Measurements from ENCODE around the gene GAS7.
A peak's percentile ranks its signal among the peaks of the same experiment; 100 is the strongest.

Gene GAS7

GRCh38 chr17:10198509-10199249 lies at the start of gene GAS7:
Gene GAS7, minus strand, starts transcription at chr17:10198606.
- DNase-seq (ENCODE audit: low read depth in 2 of 3, low spot score in 2 of 3): peak in 2 of 3 experiments; percentile 22 to 23

DNA sequence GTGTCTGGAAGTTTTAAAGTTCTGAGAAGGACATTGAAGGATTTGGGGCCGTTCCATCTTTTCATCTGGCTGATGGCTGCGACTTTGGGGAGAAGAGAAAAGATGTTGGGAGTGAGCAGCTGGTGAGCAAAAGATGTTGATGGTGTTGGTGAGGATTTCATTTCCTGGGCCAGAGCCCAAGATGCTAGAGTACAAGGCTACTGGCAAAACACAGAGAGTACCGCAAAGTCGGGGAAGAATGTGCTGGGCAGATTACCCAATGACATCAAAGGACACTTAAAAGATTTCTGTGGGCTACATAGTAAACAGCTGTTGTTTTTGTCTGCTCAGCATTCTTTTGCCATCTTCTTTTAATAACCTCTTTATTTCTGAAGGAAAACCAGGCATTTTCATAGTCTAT lies 49.4 kb upstream of the GAS7 start:
- no peak for DNase-seq (ENCODE audit: low read depth in 2 of 3, low spot score in 2 of 3)

DNA sequence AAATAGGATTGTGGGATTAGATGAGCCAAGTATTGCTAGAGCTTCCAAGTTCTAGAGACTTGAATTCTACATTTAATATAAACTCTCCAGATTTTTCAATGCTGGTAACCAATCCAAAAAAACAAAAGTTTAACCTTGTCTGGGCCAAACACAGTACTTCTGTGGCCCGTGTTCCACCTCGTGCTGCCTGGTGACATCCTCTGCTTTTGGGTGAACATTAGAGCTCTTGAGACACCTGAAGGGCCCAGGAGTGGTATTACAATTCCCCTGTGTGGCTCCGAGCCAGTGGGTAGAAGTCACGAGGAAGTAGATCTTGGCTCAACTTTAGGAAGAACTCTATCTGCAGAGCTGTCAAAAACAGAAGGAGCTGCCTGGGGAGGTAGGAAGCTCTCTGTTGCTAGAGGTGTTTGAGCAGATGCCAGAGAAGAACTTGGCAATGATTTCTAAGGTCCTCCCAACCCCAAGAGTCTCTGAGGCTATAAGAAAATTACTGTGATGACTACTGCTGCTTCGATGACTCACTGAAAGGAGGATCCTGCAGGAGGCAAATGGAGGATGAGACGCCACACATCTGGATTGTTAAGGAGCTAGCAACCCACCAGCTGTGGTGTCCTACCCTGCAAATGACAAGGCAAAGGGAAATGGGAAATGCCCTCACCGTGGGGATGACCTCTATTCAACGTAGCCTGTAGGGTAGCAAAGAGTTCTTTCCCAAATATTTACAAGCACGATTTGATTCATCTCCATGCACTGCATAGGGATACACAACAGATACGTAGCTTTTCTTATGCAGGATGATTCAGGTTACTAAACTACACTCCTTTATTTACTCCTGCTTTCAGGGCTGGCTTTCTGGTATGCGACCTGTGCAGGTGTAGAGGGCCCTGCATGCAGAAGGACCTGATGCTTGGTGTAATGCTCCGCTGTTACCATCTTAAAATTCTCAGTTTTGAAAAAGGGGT lies 45.8 kb upstream of the GAS7 start:
- no peak for DNase-seq (ENCODE audit: low read depth in 2 of 3, low spot score in 2 of 3)

DNA sequence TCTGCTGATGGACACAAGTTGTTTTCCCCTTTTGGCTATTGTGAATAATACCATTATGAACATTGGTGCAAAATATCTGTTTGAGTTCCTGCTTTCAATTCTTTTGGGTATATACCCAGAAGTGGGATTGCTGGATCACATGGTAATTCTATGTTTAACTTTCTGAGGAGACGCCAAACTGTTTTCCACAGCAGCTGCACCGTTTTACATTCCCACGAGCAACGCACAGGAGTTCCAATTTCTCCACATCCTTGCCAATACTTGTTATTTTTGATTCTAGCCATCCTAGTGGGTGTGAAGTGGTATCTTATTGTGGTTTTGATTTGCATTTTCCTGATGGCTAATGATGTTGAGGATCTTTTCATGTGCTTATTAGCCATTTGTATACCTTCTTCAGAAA lies 43.4 kb upstream of the GAS7 start:
- DNase-seq (ENCODE audit: low read depth in 2 of 3, low spot score in 2 of 3): no peak

GRCh38 chr17:10238661-10239060 lies 40.3 kb upstream of the GAS7 start:
- DNase-seq (ENCODE audit: low read depth in 2 of 3, low spot score in 2 of 3): no peak

DNA sequence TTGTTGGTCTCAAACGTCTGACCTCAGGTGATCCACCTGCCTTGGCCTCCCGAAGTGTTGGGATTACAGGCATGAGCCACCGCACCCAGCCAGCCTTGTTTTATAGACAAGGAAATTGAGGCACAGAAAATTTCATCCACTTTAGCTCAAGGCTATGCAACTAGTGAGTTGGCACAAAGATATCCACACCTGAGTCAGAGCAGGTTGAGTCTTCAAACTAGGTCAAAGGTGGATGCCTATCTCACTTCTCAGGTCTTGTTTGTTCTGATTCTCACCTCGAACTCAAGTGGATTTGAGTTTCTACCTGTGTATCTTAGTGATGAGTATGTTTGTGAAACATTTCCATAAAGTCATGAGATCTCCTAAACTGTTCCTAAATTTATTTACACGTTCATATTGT lies 35.6 kb upstream of the GAS7 start:
- DNase-seq (ENCODE audit: low read depth in 2 of 3, low spot score in 2 of 3): no peak

- no peak for DNase-seq (ENCODE audit: low read depth in 2 of 3, low spot score in 2 of 3)
These were observed 34.8 kb upstream of the GAS7 start for GRCh38 chr17:10233161-10233560.

GRCh38 chr17:10229181-10229580 lies 30.8 kb upstream of the GAS7 start:
- no peak for DNase-seq (ENCODE audit: low read depth in 2 of 3, low spot score in 2 of 3)

GRCh38 chr17:10226930-10227695 lies 28.7 kb upstream of the GAS7 start:
- DNase-seq (ENCODE audit: low read depth in 2 of 3, low spot score in 2 of 3): peak; percentile 13 to 48 (median 30)

GRCh38 chr17:10224582-10225195 lies 26.3 kb upstream of the GAS7 start:
- DNase-seq (ENCODE audit: low read depth in 2 of 3, low spot score in 2 of 3): no peak

GRCh38 chr17:10219193-10219592 lies 20.8 kb upstream of the GAS7 start:
- no peak for DNase-seq (ENCODE audit: low read depth in 2 of 3, low spot score in 2 of 3)

DNA sequence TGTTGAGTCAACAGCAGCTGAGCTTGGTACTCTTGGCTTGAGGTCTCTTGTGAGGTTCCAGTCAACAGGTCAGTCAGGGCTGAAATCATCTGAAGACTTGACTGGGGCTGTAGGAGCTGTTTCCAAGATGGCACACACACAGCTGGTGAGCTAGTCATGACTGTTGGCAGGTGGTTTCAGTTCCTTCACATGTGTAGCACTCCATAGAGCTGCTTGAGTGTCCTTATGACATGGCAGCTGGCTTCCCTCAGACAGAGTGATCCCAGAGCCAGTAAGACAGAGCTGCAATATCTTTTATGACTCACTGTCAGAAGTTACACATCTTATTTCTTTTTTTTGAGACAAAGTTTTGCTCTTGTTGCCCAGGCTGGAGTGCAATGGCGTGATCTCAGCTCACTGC lies 19.5 kb upstream of the GAS7 start:
- DNase-seq (ENCODE audit: low read depth in 2 of 3, low spot score in 2 of 3): no peak

DNA sequence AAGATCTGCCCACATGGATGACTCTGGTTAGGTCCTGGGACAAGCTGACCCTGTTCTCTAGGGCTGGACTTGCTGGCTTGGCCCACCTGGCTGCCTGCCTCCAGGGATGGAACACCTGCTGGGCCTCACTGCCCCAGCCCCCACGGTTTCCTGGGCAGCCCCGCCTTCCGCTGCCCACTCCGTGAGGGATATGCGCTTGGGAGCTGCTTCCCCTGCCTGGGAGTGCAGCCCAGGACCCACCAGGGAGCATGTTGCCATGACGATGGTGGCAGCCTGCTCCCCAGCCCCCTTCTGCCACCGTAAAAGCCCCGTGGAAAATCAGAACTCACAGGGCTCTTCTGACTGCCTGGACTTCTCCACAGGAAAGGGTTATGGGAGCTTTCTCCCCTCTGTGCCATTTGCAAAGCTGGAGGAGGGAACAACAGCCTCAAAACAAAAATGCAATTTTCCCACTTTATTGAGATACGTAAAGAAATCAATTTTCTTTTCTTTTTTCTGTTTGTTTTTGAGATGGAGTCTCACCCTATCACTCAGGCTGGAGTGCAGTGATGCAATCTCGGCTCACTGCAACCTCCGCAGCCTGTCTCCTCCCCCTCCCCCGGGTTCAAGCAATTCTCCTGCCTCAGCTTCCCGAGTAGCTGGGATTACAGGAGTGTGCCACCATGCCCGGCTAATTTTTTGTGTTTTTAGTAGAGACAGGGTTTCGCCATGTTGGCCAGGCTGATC lies 18.0 kb upstream of the GAS7 start:
- no peak for DNase-seq (ENCODE audit: low read depth in 2 of 3, low spot score in 2 of 3)

GRCh38 chr17:10215286-10215685 lies 16.9 kb upstream of the GAS7 start:
- DNase-seq (ENCODE audit: low read depth in 2 of 3, low spot score in 2 of 3): no peak

GRCh38 chr17:10211666-10212065 lies 13.3 kb upstream of the GAS7 start:
- DNase-seq (ENCODE audit: low read depth in 2 of 3, low spot score in 2 of 3): no peak

DNA sequence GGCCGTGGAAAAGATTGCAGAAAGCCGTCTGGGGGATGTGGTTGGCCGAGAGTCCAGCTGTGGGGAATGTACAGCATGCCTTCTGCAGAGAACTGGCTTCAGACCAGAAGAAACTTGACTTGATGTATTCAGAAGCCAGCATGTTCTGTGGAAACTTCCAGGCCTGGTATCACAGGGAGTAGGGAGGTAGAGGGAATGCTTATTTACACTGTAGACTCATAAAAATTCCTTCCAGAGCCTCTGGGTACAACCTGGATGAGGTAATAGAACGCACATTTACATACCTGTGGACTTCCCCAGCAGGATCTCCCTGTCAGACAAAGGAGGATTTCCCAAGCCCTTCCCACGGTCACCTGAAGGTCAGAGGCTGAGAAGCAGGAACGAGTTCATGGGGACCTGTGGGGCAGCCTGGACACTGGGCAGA lies 11.8 kb upstream of the GAS7 start:
- no peak for DNase-seq (ENCODE audit: low read depth in 2 of 3, low spot score in 2 of 3)

DNA sequence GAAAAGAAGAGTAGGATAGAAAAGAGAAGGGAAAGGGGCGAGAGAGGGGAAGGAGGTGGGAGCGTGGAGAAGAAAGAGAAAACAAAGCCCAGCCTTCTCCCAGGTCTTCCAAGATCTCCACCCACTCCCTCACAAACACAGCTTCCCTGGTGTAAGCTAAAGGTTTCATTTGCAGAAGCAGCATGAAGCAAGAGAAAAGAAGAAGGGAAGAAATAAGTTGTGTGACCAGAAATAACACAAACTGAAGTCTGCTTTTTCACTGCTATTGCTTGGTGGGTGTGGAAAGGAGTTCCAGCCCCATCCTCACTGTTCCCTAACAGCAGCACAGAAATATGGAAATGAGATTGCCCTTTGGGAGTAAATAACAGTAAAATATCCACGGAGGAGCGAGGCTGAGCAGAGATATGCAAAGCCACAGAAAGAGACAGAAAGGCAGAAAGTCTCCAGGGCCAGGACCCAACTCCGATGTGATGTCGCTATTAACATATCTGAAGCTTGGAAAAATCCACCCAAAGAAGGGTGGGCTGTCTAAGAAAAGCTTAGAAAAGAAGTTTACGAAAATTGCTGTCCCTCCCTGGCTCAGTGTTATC lies 10.3 kb upstream of the GAS7 start:
- DNase-seq (ENCODE audit: low read depth in 2 of 3, low spot score in 2 of 3): no peak

DNA sequence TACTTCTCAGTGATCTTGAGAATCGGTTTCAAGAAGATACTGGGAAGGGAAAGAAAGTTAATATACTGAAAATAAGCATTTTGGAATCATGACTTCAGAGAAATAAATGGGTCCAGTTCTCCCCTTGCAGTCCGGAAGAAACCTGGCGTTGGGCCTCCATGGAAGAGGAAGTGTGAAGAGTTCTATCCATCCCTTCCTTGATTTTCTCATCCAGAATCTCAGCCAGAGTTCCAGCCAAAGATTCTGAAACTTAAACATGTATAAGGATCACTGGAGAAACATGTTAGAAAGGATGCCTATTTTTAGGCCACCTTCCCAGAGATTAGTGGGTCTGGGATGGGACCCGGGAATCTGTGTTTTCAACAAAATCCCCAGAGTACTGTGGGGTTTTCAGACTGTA lies 8.7 kb upstream of the GAS7 start:
- no peak for DNase-seq (ENCODE audit: low read depth in 2 of 3, low spot score in 2 of 3)

GRCh38 chr17:10205549-10206185 lies 7.3 kb upstream of the GAS7 start:
- no peak for DNase-seq (ENCODE audit: low read depth in 2 of 3, low spot score in 2 of 3)

GRCh38 chr17:10201680-10202079 lies 3.3 kb upstream of the GAS7 start:
- no peak for DNase-seq (ENCODE audit: low read depth in 2 of 3, low spot score in 2 of 3)
